Thymus (tissue), 14 donors: ENCODE data around the gene CENPW. TPM values are rescaled to one million over a fixed set of nuclear protein-coding genes. Genes with fewer than 3 reads are reported as not detected.

Experiments
- DNase-seq, 9 donors: peaks; one replicate each; pipeline ENCODE4 v3.0.0-alpha.2; 2013; ENCODE audit warnings: low spot score in 9 of 9, low read depth in 6 of 9, missing footprints in 1 of 9
- H3K27ac ChIP-seq, 2 donors: one replicate each; pipeline ENCODE4 v1.5.1; 2013; ENCODE audit warnings: control low read depth in 1 of 2, low read depth in 1 of 2, low read length in 1 of 2, mild to moderate bottlenecking in 1 of 2, moderate library complexity in 1 of 2
- H3K27me3 ChIP-seq, 2 donors: one replicate each; pipeline ENCODE4 v1.5.1; 2013; ENCODE audit warnings: low read length in 1 of 2; ENCODE audit not compliant: control insufficient read depth in 2 of 2, insufficient read depth in 1 of 2
- H3K36me3 ChIP-seq, 2 donors: one replicate each; pipeline ENCODE4 v1.5.1; 2013; ENCODE audit warnings: low read length in 1 of 2, mild to moderate bottlenecking in 1 of 2, moderate library complexity in 1 of 2; ENCODE audit not compliant: control insufficient read depth in 2 of 2, insufficient read depth in 2 of 2
- H3K4me1 ChIP-seq, 2 donors: one replicate each; pipeline ENCODE4 v1.5.1; 2013; ENCODE audit warnings: low read length in 2 of 2; ENCODE audit not compliant: control insufficient read depth in 2 of 2, insufficient read depth in 2 of 2
- H3K4me3 ChIP-seq, 2 donors: one replicate each; pipeline ENCODE4 v1.5.1; 2013; ENCODE audit warnings: low read length in 2 of 2, control low read depth in 1 of 2, mild to moderate bottlenecking in 1 of 2
- H3K9me3 ChIP-seq, 2 donors: one replicate each; pipeline ENCODE4 v1.5.1; 2013; ENCODE audit warnings: low read length in 1 of 2, mild to moderate bottlenecking in 1 of 2; ENCODE audit not compliant: control insufficient read depth in 2 of 2, insufficient read depth in 1 of 2
- WGBS: extraction: QIAGEN DNeasy Blood & Tissue Kit; methylation state at CpG from one replicate; pipeline ENCODE4 v1.1.7; 2013; 5-methylcytosine and 5-hydroxymethylcytosine counted together
- long read RNA-seq, 10 donors: transcript quantifications; one replicate each; lab custom pipeline, GENCODE V29; 2026
- polyA plus RNA-seq: library from polyadenylated mRNA; stranded (reverse); fragments of 200-250 nt; gene quantifications from one replicate; pipeline ENCODE4 v1.2.3, GENCODE V29; 2013
- total RNA-seq: library from RNA; stranded (reverse); fragments of 120-200 nt; gene quantifications from one replicate; pipeline ENCODE4 v1.2.4, GENCODE V29; 2013
- donor health status: healthy.

Gene CENPW
- total RNA-seq (37.6 TPM), polyA plus RNA-seq (11.5 TPM)
- long read RNA-seq, donor 1, transcript CENPW-203 (3 exons, 750 nt), result major isoform, 12 of 12 reads
- long read RNA-seq, donor 1, partial matches to known transcripts, result 0 of 12 reads
- long read RNA-seq, donor 1, other reads (novel, unspliced or antisense), result 0 of 12 reads
- long read RNA-seq, donor 2, result 0 reads
- long read RNA-seq, donor 3, transcript CENPW-203 (3 exons, 750 nt), result major isoform, 97 of 101 reads
- long read RNA-seq, donor 3, partial matches to known transcripts, result 0 of 101 reads
- long read RNA-seq, donor 3, other reads (novel, unspliced or antisense), result 0 of 101 reads
- long read RNA-seq, donor 4, transcript CENPW-203 (3 exons, 750 nt), result major isoform, 23 of 25 reads
- long read RNA-seq, donor 4, partial matches to known transcripts, result 0 of 25 reads
- long read RNA-seq, donor 4, other reads (novel, unspliced or antisense), result 0 of 25 reads
- long read RNA-seq, donor 5, transcript CENPW-203 (3 exons, 750 nt), result major isoform, 97 of 100 reads
- long read RNA-seq, donor 5, partial matches to known transcripts, result 0 of 100 reads
- long read RNA-seq, donor 5, other reads (novel, unspliced or antisense), result 0 of 100 reads
- long read RNA-seq, donor 6, transcript CENPW-203 (3 exons, 750 nt), result major isoform, 43 of 47 reads
- long read RNA-seq, donor 6, partial matches to known transcripts, result 0 of 47 reads
- long read RNA-seq, donor 6, other reads (novel, unspliced or antisense), result 0 of 47 reads
- long read RNA-seq, donor 7, transcript CENPW-203 (3 exons, 750 nt), result major isoform, 67 of 69 reads
- long read RNA-seq, donor 7, partial matches to known transcripts, result 0 of 69 reads
- long read RNA-seq, donor 7, other reads (novel, unspliced or antisense), result 0 of 69 reads
- long read RNA-seq, donor 8, transcript CENPW-203 (3 exons, 750 nt), result major isoform, 13 of 14 reads
- long read RNA-seq, donor 8, partial matches to known transcripts, result 0 of 14 reads
- long read RNA-seq, donor 8, other reads (novel, unspliced or antisense), result 0 of 14 reads
- long read RNA-seq, donor 9, transcript CENPW-201 (3 exons, 528 nt), result minor isoform, 5 of 56 reads
- long read RNA-seq, donor 9, transcript CENPW-203 (3 exons, 750 nt), result major isoform, 51 of 56 reads
- long read RNA-seq, donor 9, partial matches to known transcripts, result 0 of 56 reads
- long read RNA-seq, donor 9, other reads (novel, unspliced or antisense), result 0 of 56 reads
- long read RNA-seq, donor 10, transcript CENPW-203 (3 exons, 750 nt), result major isoform, 41 of 44 reads
- long read RNA-seq, donor 10, partial matches to known transcripts, result 0 of 44 reads
- long read RNA-seq, donor 10, other reads (novel, unspliced or antisense), result 0 of 44 reads

DNA sequence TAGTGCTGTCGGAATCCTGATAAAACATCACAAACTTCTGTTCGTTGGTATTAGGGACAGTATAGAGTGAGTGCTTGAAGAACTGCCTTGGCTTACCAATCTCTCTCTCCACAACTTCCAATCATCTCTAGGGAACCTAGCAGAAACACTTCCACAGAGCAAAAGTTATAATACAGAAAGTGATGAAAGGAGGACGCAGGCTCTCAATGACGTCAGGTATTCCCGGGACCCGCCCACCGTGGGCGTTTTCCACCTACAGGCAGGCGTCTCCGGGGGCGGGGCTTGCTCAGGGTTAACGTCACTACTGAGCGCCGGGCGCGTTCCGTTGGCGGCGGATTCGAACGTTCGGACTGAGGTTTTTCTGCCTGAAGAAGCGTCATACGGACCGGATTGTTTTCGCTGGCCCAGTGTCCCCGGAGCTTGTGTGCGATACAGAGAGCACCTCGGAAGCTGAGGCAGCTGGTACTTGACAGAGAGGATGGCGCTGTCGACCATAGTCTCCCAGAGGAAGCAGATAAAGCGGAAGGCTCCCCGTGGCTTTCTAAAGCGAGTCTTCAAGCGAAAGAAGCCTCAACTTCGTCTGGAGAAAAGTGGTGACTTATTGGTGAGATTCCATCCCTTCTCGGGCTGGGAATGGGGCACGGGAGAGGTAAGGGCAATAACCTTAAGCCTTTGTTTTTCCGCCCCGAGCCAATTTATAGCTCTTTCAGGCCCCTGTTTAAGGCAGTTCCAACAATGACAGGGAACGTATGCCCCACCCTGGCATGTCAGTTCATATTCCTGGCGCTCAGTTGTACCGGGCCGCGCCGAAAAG is at the start of gene CENPW:
CENPW (plus strand) TSS at position 320 of the 814 bp plus-strand sequence; CDS start at position 479, 159 bp downstream.
- Histone ChIP-seq H3K4me1 (peaks cover 5 to 12% of the 10 kb centered on the region in 2 donors), H3K27ac (peak within 1 kb of the TSS; percentile 3 to 89), H3K36me3 (no peaks in the 10 kb centered on the region), H3K4me3 (peak within 1 kb of the TSS; percentile 69 to 79), H3K27me3 (no peaks in the 10 kb centered on the region), H3K9me3 (no peaks in the 10 kb centered on the region)
- DNase-seq, result peak; percentile 58 to 92 (median 81)
- WGBS, result 4% methylated on average over 46 of the region's 46 CpGs

DNA sequence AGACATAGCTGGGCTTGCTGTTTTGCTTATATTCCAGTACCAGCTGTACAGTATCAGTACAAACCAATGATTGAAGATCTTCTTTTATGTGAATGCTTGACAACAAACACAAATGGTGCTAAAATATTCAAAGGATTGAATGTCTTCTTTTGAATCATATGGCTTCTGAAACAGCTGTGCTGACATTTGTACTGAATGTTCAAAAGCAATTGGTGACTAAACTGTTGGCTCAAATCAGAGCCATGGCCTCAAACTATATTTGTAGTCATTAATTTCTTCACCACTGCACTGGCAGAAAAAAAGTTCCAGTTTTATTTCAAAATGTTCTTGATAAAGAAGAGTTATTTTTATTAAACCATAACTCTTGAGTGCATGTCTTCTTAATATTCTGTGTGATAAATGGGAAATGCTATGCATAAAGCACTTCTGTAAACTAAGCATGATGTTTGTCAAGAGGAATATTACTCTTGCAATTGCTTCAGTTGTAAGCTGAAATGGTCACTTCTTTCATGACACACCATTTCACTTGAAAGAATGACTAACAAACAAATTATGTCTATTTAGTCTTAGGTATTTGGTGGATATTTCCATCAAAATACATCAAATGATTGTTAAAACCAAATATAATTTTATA is 45.9 kb upstream of the CENPW start:
- DNase-seq, result no peak
- H3K4me3 ChIP-seq, result no peak overlapping the region
- no peaks in the 10 kb centered on the region for H3K4me1 ChIP-seq
- no peak overlapping the region for H3K27ac ChIP-seq
- H3K9me3 ChIP-seq, result no peaks in the 10 kb centered on the region
- no peaks in the 10 kb centered on the region for H3K27me3 ChIP-seq
- H3K36me3 ChIP-seq, result no peaks in the 10 kb centered on the region

DNA sequence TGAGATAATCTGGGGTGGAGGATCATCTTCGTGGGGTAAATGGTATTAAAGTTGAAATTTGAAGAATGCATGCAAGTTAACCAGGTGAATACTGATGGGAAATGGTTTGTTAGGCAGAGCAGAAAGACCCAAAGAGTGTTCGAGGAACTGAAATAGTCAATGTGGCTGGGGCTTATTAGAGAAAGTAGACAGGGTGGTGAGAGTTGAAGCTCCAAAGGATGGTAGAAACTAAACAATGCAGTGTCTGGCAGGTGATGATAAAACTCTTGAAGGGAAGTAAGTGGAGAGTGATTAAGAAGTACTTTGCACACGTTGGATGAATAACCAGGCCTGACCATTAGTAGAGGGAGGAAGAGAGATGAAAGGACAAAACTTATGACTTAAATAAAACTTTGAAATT is 39.8 kb upstream of the CENPW start:
- Histone ChIP-seq H3K27me3 (no peaks in the 10 kb centered on the region), H3K4me1 (no peaks in the 10 kb centered on the region), H3K27ac (no peak overlapping the region), H3K9me3 (no peaks in the 10 kb centered on the region), H3K36me3 (no peaks in the 10 kb centered on the region), H3K4me3 (no peak overlapping the region)
- 78% methylated on average over 3 of the region's 3 CpGs for WGBS
- no peak for DNase-seq

DNA sequence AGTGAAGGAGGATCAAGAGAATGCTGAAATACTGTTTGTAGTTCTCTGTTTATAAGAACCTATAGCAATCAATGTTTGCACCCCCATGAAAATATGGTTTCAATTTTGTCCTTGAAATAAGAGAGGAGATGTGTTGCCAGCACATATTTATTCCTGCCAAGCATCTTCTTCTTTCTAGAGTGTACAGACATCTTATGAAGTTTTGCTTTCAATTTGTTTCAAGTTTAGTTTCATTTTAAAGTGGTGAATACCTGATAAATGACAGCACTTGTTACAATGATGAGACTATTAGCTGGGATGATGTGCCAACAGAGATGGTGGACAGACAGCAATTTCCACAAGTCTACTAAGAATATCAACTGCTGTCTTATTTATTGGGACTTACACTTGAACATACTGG is 39.2 kb upstream of the CENPW start:
- no peak overlapping the region for H3K4me3 ChIP-seq
- H3K9me3 ChIP-seq, result no peaks in the 10 kb centered on the region
- no peak overlapping the region for H3K27ac ChIP-seq
- H3K27me3 ChIP-seq, result no peaks in the 10 kb centered on the region
- no peak for DNase-seq
- H3K36me3 ChIP-seq, result no peaks in the 10 kb centered on the region
- no peaks in the 10 kb centered on the region for H3K4me1 ChIP-seq

DNA sequence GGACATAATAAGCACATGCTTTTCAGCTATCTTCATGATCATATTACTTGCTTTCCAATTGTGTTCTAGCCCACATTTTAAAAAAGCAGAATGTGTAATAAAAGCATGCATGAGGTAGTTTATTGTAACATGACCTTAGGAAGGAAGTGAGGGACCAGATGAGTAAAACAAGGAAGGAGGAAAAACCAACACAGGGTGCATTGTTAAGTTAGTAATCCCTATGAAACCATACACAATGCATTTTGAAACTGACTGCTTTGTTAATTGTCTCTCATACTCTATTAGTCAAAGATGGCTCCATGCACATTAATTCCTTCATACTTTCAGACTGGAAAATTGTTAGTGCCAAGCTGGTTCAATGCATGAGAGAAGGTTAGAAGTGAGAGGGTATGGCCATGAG is 37.7 kb upstream of the CENPW start:
- Histone ChIP-seq H3K27ac (no peak overlapping the region), H3K4me3 (no peak overlapping the region), H3K27me3 (no peaks in the 10 kb centered on the region), H3K9me3 (no peaks in the 10 kb centered on the region), H3K4me1 (no peaks in the 10 kb centered on the region), H3K36me3 (no peaks in the 10 kb centered on the region)
- DNase-seq, result no peak

DNA sequence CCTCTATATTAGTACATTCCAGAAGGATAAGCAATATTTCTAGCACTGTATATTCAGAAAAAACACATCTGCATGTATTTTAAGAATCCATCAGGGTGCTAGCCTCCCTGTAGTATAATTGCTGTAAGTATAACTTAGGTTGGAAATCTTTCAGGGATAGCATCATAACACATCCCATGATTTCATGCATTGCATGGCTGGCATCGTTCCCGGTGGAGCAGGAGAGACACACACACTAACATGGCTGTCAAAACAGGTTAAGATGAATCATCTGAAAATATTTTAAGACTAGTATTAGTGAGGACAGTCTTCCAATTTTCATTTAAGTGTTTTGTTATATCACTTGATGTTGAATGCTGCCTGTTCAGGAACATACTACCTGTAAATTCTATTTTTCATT is 32.1 kb upstream of the CENPW start:
- no peak for DNase-seq
- Histone ChIP-seq H3K4me1 (no peaks in the 10 kb centered on the region), H3K36me3 (no peaks in the 10 kb centered on the region), H3K9me3 (no peaks in the 10 kb centered on the region), H3K4me3 (no peak overlapping the region), H3K27ac (no peak overlapping the region), H3K27me3 (no peaks in the 10 kb centered on the region)
- 90% methylated on average over 2 of the region's 2 CpGs for WGBS

DNA sequence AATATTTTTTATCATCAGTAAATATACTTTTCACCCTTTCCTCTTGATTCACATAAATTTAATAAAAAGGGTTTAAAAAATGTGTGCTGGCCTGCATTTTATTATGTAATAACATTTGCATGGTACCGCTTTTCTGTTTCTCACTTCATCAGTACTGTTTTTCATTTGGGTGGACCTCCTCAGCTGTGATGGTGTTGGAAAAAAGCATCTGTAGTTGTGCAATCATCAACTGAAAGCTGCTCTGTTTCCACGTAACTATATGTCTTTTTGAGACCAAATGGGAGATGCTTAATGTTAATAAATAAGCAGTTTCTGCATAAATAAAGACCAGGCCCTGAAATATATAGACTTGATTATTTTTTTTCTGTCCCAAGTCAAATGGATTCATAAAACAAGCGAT is 31.6 kb upstream of the CENPW start:
- H3K27ac ChIP-seq, result no peak overlapping the region
- no peaks in the 10 kb centered on the region for H3K9me3 ChIP-seq
- no peaks in the 10 kb centered on the region for H3K27me3 ChIP-seq
- H3K4me3 ChIP-seq, result no peak overlapping the region
- no peaks in the 10 kb centered on the region for H3K36me3 ChIP-seq
- 95% methylated on average over 3 of the region's 3 CpGs for WGBS
- no peaks in the 10 kb centered on the region for H3K4me1 ChIP-seq
- DNase-seq, result no peak

DNA sequence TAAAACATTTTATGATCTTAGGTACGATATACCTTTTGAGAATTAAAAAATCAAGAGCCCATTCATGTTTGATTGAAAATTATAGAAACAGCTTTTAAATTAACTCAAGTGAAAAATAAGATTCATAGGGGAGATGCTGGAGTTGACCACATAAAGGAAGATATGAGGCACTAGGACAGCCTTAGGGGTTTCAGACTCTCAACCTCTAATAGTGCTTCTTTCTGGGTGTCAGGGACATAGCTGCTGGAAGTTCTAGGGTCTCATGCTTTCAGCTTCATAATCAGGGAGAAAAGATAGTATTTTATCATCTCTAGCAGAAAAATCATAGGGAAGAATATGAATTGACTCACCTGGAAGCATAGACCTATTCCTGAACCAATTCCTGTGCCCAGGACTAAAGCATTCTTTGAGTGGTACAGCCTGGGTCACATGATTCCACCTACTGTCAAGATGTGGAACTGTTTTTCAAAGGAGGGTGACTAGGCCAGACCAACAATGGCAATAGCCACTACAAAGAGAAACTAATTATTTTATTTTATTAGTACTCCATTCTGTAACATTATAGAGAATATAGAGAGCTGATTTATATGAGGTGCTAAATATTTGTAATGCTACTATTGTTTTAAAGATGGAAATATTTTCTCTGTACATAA is 27.8 kb upstream of the CENPW start:
- Histone ChIP-seq H3K36me3 (no peaks in the 10 kb centered on the region), H3K4me3 (no peak overlapping the region), H3K27ac (no peak overlapping the region), H3K9me3 (no peaks in the 10 kb centered on the region), H3K27me3 (no peaks in the 10 kb centered on the region), H3K4me1 (no peaks in the 10 kb centered on the region)
- DNase-seq, result no peak
- 97% methylated on average over 1 of the region's 1 CpG for WGBS
